ENCODE measurements around the gene CCDC92. TPM values are rescaled to one million over a fixed set of nuclear protein-coding genes. Genes with fewer than 3 reads are reported as not detected.

CCDC92 gene
- total RNA-seq, 1 donor from 2014 or later: 15.0 TPM

- DNase-seq: no peak
These were observed 29.5 kb upstream of the CCDC92 start for GRCh38 chr12:124002021-124002644.

DNA sequence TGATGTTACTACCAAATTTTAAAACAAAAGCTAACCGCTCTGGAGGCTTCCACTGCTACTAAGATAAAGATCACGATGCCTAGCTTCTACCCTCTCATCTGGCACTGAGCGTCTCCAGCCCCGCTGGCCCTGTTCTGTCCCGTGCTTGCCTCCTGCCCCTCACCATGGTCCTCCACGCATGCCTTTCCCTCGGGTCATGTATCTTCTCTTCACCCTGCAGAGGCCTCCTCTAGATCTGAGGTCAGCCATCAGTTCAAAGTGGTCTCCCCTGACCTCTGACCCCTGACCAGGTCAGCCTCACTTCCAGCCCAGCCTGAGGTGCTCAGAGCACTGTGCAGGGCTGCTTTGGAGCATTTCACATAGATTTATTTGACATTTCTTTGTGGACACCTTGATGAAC lies 28.7 kb upstream of the CCDC92 start:
- DNase-seq: no peak

DNA sequence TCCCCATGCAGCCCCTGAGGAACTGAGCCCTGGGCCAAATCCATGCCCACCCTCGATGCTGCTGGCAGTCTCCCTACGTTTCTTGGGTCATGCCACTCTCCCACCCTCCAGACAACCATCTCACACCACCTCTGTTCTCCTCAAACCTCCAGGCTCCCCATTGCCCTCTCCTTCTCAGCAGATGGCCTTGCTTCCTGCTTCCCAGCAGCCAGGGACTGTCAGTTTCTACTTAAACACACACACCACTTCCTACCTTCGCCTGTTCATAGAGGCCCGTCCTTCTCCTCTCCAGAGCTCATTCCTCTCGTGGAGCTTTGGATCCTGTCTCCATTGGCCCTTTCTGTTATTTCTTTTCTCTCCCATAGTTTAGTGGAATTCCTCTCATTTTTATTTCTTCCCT lies 27.5 kb upstream of the CCDC92 start:
- no peak for DNase-seq

DNA sequence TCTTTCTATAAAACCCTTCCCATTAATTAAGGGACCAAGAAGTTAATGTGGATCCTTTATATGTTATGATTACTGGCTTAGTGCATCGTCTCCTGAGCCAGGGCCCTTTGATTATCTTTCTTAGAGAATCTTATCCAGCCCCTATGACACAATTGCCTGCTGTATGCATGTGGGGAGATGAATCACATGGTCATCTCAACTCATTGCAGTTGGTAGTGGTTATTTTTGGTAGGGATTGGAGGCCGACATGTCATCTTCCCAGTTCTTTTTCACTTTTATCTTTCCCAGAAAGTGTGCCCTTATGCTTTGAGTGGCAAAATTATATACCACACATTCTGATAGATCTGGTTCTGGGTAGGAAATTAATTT lies 26.3 kb upstream of the CCDC92 start:
- DNase-seq: no peak

GRCh38 chr12:123998344-123998990 lies 25.8 kb upstream of the CCDC92 start:
- DNase-seq: no peak

GRCh38 chr12:123997908-123998307 lies 25.3 kb upstream of the CCDC92 start:
- no peak for DNase-seq

DNA sequence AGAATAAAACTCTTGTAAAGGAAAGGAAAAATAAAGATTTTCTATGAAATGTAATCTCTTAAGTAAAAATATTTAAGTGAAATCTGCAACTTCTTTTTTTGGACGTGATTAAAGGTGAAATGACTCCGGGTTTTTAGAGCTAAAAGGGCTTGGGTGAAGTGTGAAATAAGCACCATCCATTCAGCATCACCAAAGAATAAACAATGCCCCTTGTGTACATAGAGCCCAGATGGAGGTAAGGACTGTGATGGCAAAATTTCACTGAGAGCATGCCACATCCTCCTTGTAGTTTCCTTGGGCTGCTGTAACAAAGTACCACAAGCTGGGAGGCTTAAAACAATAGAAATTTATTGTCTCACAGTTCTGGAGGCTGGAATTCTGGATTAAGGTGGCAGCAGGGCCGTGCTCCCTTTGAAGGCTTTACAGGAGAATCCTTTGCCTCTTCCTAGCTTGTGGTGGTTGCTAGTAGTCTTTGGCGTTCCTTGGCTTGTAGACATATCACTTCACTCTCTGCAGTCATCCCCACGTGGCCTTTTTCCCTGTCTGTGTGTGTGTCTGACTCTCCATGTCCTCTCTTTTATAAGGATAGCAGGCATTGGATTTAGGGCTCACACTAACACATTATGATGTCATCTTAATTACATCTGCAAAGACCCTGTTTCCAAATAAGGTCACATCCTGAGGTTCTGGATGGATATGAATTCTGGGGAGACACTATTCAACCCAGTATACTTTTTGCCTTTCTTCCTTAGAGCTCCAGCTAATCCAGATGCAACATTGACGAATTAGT lies 24.6 kb upstream of the CCDC92 start:
- DNase-seq: no peak

- DNase-seq: peak; percentile 22
These were observed 23.9 kb upstream of the CCDC92 start for GRCh38 chr12:123996581-123996980.

DNA sequence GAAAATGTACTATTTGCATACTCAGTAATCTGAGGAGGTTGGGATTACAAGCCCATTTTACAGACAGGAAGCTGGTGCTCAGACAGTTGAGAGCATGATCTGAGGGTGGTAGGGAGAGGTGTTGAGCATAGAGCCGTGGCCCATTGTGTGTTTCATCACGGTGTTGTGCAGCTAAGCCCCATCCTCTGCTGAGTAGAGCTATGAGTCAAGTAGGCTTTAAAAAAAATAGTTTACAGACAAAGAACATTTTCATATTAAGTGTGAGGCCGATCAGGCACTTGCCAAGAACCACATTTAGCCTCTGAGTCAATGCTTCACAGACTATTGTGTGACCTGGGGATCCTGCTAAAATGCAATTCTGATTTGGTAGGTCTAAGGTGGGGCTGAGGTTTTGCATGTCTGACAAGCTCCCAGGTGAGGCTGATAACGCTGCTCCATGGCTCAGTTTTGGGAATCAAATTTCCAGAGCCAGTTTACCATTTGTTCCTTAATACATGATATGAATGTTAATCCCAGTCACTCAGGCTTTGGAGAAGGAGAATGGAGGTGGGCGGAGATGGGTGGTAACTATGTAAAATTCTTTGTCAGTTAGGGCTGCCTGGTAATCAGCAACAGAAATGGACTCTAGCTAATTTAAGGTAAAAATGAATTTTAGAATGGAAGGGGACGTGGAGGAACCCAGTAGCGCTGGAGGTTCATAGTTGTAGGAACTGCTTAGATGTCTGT lies 22.6 kb upstream of the CCDC92 start:
- no peak for DNase-seq

DNA sequence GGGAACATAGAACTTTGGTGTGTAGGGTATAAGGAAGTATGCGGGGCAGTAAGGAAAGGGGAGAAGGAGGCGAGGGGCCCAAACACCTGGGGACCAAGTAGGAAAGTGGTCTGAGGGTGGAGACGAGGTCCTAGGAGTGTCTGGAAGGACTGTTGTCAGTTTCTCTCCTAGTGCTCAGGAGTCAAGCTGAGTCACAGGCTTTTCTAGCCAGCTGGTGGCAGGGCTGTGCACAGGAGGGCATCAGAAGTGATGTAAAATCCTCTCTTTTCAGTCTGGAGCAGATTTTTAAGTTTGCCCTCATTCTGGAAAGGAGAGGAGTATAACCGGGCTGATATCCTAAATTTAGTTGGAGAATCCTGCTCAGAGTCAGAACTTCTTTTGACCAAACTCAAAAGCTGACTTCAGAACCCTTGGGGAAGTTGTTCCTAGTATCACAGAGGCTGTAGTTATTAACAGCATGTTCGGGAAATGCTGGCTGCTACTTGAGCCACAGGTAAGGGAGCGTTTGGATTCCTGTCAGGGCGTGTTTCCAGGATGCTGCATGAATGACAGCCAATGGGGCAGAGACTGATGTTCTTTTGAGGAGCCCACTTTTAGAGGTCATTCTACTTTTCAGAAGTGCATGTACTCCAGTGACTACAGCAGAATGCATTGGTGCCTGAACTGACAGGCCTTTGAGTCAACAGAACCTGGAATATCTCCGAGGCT lies 19.6 kb upstream of the CCDC92 start:
- no peak for DNase-seq

DNA sequence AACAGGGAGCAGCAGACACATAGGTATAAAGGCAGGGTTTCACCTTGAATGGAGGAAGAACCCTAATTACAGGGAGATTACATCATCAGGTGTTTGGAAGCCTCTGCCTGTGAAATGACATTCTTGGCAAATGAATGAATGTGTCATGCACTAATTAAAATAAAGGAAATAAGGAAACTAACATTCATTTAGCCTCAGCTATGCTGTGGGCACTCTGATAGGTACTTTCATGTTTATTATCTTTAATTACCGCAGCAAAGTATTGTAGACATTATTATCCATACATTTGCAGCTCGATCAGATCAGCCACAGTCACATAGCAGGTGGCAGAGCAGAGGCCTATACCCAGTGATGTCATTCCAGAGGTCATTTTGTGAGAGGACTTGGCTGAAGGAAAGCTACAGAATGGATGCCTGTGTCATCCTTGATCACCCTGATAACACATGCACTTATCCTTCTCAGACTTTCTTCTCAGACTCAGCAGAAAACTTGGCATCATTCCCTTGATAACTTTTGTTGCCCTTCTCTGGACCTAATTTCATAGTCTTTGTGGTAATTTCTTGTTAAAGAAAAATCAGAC lies 18.8 kb upstream of the CCDC92 start:
- no peak for DNase-seq

DNA sequence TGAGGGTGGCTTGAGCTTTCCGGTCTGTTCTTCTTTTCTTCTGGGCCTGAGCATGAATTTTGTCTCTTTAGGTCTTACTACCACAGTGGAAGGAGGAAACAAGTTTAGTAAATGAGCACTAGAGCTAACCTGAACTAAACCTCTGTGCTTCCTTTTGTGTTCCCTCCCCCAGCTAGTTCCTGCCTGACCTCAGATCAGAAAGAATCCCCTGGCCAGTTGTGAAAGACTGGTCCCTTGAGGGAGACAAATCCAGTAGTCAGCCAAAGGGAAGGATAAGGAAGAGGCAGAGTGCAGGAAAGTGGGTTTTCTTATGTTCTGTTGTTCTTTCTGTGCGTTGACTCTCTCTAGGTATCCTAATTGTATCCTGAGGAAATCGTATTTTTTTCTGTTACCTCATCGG lies 17.9 kb upstream of the CCDC92 start:
- DNase-seq: no peak

DNA sequence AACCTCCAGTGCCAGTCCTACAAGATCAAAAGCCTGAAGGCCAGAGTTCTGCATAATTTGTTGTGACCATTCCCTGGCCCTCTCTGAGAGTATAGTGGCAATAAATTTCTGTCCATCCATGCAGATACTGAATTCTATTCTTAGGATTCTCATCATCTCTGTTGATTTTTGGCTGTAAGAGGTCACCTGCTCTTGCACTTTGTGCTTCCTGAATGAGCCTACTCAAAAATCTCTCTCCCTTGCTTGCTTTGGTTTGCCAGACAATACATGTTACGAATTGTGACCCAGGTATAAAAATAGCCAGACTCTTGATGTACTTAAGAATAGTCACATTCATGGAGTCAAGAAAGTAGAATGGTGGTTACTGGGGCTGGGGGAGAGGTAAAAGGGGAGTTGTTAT lies 17.1 kb upstream of the CCDC92 start:
- DNase-seq: no peak

DNA sequence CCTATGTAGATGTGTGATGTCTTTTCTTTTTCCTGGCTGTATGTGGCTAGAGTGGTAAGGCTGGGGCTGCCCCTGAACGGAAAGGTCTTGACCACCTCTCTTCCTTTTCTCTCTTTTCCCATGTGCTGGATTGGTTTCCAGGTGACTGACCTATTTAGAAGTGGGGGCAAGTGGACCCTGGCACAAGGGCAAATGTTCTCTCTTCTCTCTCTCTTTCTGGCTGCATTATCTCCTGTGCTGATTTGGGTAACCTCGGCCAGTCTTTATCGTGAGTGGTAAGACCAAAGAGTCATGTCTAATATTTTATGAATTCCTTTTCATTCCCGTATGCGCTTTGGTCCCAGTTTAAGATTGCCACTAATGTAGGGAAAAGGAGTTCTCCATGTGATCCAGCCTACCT lies 16.5 kb upstream of the CCDC92 start:
- DNase-seq: no peak

DNA sequence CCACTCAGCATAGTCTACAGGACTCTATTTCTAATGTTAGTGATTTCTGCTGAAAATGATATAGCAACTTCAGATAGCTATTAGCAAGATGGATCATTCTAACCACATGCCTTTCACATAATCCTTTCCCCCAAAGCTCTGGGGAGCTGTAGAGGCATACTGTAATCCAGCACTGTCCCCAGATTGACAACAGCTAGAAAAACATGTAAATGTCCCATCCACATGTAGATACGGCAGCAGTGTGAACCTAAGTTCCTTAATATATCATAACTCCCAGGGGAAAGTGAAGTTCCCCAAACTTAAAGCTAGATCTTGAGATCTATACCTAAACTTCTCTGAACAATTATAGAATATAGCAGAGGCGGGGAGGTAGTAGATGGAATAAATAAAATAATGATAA lies 14.4 kb upstream of the CCDC92 start:
- DNase-seq: no peak

- DNase-seq: no peak
These were observed 13.8 kb upstream of the CCDC92 start for GRCh38 chr12:123986374-123986965.

DNA sequence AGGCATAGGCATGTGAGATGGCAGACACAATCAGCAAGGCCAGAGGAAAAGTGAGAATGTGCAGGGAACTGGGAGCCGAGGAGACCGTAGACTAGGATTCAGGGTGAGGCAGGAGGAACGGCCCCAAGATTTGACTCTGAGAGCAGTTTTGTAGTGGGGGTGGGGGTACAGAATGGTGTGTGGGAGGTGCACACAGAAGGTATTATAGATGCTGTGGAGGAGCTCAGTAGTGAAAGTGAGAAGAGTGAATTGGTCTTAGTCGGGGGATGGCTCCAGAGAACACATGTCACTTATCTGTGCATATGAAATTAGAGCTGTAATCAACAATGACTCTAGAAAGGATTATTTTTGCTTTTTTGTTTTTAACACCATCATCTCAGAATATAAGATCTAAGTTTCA lies 12.3 kb upstream of the CCDC92 start:
- DNase-seq: no peak

DNA sequence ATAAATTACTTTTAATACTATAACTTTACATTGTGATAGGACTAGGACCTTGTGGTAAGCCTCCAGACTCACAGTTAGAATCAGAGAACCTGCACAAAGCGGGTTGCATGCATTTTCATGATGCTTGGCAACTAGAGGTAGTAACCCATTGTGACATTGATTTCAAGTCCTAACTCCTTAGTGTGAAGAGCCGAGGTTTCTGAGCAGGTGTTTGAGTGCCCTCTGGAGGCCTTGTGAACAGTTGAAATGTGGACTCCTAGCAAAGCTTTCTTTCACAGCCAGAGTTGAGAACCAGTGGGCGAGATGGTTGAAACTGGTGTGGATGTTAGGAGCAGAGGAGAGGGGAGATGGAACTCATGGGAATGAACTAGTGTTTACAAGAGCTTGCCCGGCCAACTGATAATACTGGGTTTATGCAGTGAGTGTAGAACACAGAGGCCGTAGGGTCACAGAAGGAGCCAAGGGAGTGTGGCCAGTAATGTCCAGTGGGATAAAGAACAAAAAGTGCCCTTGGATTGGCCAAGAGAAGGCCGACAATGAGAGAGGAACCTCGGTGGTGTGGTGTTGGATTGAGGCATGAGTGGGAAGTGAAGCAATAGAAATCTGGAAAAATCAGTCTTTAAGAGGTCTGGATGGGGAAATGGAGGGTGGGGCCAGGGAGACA lies 11.3 kb upstream of the CCDC92 start:
- peak; percentile 12 for DNase-seq

GRCh38 chr12:123982269-123982668 lies 9.6 kb upstream of the CCDC92 start:
- DNase-seq: no peak

DNA sequence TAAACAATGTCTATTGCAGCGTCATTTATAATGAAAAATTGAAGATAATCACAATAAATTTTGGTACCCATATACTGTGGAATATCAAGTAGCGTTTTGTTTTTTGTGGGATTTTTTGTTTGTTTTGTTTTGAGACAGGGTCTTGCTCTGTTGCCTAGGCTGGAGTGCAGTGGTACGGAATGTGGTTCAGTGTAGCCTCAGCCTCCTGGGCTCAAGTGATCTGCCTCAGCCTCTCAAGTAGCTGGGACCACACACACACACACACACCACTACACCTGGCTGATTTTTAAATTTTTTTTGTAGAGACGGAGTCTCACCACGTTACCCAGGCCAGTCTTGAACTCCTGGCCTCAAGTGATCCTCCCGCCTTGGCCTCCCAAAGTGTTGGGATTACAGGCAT lies 6.9 kb upstream of the CCDC92 start:
- DNase-seq: no peak

GRCh38 chr12:123976227-123976826 lies 3.7 kb upstream of the CCDC92 start:
- no peak for DNase-seq

Measured in occipital lobe (tissue), 2 donors.